Measurements from ENCODE around the gene INPP5F.
"Not testable (repeated sequence)": the region's sequence is repeated elsewhere in the genome, so short reads cannot be mapped to it uniquely, and the experiment has no call there.

The INPP5F gene

DNA sequence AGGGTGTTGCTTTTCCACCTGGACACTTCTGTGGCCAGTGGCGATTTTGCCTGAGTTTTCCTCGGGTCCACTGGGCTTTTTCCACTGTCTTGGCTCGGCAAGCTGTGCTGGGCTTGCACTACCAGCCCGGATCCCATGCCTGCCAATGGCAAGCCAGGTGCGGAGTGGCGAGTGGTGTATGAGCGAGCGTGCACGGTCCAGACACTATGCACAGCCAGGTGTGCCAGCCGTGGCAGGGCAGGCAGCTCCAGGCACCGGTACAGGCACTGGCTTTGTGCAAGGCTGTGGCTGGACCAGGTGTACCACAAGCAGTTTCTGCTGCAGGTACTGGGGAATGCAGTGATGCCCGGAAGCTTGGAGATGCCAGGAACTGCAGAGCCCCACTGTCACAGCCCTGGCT, 22.1 kb downstream of the INPP5F start:
- no peak for DNase-seq (ENCODE audit: low read depth)

DNA sequence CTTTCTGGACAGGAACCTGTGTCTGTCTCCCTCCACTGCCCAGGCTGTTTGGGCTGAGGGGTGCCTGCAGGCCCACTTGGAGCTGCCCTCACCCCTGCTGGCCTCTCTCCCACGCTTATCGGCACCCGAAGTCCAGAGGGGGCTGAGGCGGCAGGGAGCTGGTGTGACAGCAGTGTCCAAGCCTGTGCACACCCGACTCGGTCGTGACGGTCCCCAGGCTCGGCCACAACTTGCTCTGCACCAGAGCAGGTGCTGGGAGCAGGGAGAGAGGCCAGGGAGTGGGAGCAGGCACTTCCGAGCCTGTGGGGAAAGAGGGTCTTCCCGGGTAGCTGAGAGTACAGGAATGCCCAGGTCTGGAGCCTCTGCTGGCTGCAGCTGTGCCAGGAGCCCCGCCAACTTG, 23.0 kb downstream of the INPP5F start:
- no peak for DNase-seq (ENCODE audit: low read depth)

DNA sequence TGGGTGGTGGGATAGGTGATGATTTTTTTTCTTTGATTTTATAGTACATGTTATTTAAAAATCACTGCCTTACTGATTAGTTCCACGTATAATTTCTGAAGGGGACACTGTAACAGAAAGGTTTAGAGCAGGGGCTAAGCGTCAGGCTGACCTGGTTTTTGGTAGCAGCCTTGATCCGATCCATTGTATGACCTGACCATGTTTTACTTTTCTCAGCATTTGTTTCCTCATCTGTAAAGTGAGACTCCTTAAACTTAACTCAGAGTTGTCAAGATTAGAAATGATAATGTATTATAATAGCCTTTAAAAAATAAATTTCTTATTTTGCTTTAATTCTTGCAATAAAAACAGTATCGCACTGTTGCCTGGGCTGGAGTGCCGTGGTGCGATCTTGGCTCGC, 23.6 kb downstream of the INPP5F start:
- no peak for DNase-seq (ENCODE audit: low read depth)

DNA sequence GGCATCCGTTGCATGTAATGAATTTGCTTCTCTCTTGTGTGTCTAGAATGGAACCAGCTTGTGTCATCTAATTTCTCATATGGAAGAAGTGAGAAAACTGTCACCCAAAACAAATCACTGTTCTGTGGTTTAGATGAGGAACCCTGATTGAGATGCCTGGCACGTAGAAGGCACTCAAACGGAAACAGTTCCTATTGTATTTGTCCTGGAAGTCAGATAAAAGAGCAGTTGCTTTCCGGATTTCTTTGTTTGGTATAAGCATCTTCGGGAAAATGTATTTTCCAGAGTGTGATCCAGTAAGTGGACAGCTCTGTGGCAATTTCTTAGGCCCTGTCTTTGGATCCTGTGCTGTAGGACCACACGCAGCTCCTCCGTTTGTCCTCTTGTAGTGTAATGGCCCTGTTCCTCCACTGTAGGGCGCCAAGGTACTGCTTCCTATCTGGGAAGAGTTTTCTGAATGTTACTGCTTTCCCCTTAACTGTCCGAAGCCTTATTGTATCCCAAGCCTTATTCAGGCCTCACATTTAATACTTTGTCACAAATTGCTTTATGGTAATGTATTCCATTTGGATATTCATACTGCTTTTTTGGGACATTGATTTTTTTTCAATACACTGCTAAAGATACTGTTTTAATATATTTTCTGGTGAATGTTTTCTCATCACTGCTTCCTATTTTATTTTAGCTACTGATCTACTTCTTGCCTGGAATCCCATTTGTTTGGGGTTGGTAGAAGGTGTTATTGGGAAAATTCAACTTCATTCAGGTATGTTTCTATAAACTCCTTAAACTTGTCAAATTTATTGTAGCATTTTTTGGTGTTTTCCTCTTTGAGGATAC, 24.8 kb downstream of the INPP5F start:
- peak; percentile 67 for DNase-seq (ENCODE audit: low read depth)

DNA sequence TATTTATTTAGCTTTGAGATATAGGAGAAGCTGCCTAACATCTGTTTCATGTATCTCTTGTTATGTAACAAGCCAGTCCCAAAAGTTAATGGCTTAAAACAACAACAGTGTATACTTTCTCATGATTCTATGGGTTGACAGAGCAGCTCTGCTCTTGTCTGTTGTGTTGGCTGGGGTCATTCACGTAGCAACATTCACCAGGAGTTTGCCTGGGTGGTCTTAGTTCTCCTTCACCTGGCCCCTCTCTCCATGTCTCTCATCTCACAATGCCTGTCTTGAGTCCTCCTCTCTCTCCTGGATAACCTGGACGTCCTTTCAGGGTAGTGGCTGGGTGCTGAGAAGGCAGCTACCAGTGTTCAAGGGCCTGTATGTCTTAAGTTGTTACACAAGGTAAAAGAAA, 27.5 kb downstream of the INPP5F start:
- no peak for DNase-seq (ENCODE audit: low read depth)

DNA sequence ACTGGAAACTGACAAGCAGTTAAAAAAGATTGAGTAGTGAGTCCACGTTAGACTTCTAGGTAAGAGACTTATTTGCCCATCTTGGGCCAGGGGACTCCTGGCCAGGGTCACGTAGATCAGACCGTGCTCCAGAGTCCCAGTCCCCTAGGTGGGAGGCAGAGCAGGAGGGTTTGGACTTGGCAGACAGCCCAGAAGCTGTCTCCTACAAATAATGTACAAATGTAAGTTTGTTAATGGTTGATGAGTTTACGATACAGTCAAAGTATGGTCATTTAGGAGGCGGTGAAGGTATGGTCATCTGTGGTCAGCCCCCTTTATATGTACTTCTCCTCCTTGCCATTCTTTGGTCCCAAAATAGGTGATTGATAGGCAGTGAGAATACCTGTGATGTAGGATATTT, 28.2 kb downstream of the INPP5F start:
- DNase-seq (ENCODE audit: low read depth): no peak

DNA sequence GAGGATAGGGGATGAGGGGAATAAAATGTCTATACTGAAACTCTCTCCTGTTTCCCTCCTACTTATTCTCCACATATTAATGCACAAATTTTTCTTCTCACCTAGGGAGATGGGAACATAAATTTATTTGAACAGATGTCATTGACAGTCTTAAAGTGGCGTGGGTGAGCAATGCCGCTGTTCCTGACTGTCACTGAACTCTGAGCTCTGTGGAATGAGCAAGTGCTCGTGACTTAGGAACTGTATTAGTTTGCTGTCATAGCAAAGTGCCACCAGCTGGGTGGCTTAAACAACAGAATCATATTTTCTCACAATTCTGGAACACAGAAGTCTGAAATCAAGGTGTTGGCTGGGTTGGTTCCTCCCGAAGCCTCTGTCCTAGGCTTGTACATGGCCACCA, 29.1 kb downstream of the INPP5F start:
- no peak for DNase-seq (ENCODE audit: low read depth)

- no peak for DNase-seq (ENCODE audit: low read depth)
These were observed 29.6 kb downstream of the INPP5F start for GRCh38 chr10:119755446-119755845.

DNA sequence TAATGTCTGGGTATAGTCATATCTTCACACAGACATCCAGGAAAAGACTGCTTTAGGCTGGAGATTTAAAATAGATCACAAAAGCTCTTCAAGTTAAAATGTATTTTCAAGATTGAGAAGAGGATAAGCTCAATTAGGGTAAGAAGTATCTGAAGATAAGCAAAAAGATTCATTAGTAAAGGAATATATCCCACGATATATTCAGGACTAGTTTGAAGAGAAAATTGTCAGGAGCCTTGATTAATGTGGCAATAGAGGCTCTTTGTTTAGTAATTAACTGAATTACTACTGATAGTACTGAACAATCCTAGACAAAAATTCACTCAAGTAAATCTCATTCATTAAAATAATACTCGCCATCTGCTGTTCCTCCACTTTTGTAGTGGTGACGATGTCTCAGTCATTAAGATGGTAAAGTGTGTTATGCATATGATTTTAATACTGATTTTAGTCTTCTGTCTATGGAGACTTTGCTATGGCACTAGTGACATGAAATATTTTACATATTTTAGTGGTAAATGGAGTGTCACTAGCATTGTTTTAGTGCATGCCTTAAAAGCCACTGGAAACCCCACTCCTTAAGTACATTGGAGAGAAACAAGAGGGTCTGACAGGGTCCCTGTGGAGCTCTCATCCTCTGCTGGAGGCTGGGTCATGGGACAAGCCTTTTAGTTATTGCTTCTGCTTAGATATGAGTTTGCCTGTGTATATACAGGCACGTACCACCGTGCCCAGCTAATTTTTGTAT, 32.8 kb downstream of the INPP5F start:
- no peak for DNase-seq (ENCODE audit: low read depth)

GRCh38 chr10:119759832-119760231, 34.0 kb downstream of the INPP5F start:
- DNase-seq (ENCODE audit: low read depth): no peak

GRCh38 chr10:119761106-119761505, 35.3 kb downstream of the INPP5F start:
- DNase-seq (ENCODE audit: low read depth): peak; percentile 56

GRCh38 chr10:119762035-119762434, 36.2 kb downstream of the INPP5F start:
- no peak for DNase-seq (ENCODE audit: low read depth)

- DNase-seq (ENCODE audit: low read depth): no peak
These were observed 37.3 kb downstream of the INPP5F start for GRCh38 chr10:119762805-119763798.

GRCh38 chr10:119768455-119769094, 42.7 kb downstream of the INPP5F start:
- DNase-seq (ENCODE audit: low read depth): no peak

GRCh38 chr10:119769886-119770285, 44.0 kb downstream of the INPP5F start:
- peak; percentile 37 for DNase-seq (ENCODE audit: low read depth)

DNA sequence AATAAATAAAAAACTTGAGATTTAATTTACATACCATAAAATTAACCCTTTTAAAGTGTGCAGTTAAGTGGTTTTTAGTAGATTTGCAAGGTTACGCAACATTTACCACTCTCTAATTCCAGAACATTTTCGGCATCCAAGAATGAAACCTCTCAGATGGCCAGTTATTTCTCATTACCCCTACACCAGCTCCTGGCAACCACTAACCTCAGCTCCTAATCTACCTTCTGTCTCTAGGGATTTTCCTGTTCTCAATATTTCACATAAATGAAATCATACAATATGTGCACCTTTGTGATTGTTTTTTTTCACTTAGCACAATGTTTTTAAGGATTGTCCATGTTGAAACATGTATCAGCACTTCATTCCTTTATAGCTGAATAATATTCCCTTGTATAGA, 45.1 kb downstream of the INPP5F start:
- no peak for DNase-seq (ENCODE audit: low read depth)

DNA sequence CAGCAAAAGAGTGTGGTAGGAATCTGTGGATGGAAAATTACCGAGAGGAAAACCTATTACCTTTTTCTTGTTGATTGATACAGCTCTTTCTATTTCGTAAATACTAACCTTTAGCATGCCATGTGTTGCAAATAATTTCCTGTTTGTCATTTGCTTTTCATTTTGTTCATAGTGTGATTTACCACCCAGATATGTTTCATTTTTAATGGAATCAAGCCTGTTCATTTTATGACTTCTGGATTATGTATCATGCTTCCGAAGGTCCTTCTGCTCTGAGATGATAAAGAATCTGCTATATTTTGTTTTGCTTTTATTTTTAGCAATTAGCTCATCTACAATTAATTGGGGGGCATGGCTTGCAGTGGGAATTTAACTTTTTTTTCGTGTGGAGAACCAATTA, 46.5 kb downstream of the INPP5F start:
- no peak for DNase-seq (ENCODE audit: low read depth)

- DNase-seq (ENCODE audit: low read depth): not testable (repeated sequence)
These were observed 47.2 kb downstream of the INPP5F start for GRCh38 chr10:119773041-119773440.

GRCh38 chr10:119775529-119775928, 49.7 kb downstream of the INPP5F start:
- DNase-seq (ENCODE audit: low read depth): no peak

DNA sequence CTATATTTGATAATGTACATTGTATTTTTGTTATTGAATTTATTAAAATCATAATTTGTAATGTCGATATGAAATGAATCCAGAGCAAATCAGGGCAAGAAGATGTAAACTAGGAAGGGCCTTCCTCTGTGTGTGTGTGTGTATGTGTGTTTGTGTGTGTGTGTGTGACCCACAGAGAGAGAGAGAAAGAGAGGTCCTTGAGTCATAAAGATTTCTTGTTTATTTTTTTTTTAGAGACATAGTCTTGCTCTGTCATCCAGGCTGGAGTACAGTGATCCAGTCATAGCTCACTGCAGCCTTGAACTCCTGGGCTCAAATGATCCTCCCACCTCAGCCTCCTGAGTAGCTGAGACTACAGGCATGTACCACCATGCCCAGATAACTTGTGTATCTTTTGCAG, 50.7 kb downstream of the INPP5F start:
- no peak for DNase-seq (ENCODE audit: low read depth)

GRCh38 chr10:119777686-119778085, 51.8 kb downstream of the INPP5F start:
- DNase-seq (ENCODE audit: low read depth): no peak

Measured in stromal cell of bone marrow (primary cell).